Osteocyte (in vitro differentiated cells): ENCODE measurements around the gene PRKG1. TPM values are rescaled to one million over a fixed set of nuclear protein-coding genes. Genes with fewer than 3 reads are reported as not detected.
"Not testable (repeated sequence)": the region's sequence is repeated elsewhere in the genome, so short reads cannot be mapped to it uniquely, and the experiment has no call there.

Source experiments
- DNase-seq: peaks from one replicate; pipeline ENCODE4 v3.0.0; 2021; ENCODE audit warnings: mixed read lengths; ENCODE audit not compliant: unreplicated experiment; ENCODE audit errors: extremely low spot score
- H3K27ac Mint-ChIP-seq: one replicate; pipeline ENCODE4 v1.8.0; 2021; ENCODE audit warnings: mild to moderate bottlenecking, mixed read lengths; ENCODE audit not compliant: unreplicated experiment
- H3K27me3 Mint-ChIP-seq: one replicate; pipeline ENCODE4 v1.8.0; 2021; ENCODE audit warnings: mixed read lengths; ENCODE audit not compliant: unreplicated experiment
- H3K36me3 Mint-ChIP-seq: one replicate; pipeline ENCODE4 v1.8.0; 2021; ENCODE audit warnings: mixed read lengths; ENCODE audit not compliant: unreplicated experiment
- H3K4me1 Mint-ChIP-seq: one replicate; pipeline ENCODE4 v1.8.0; 2021; ENCODE audit warnings: mixed read lengths; ENCODE audit not compliant: unreplicated experiment
- H3K4me3 Mint-ChIP-seq: one replicate; pipeline ENCODE4 v1.8.0; 2021; ENCODE audit warnings: mild to moderate bottlenecking, moderate library complexity, mixed read lengths; ENCODE audit not compliant: unreplicated experiment
- H3K9me3 Mint-ChIP-seq: one replicate; pipeline ENCODE4 v1.8.0; 2021; ENCODE audit warnings: mixed read lengths; ENCODE audit not compliant: unreplicated experiment
- CTCF ChIP-seq: fragments of 200-600 bp; sonication (generic); IDR thresholded peaks from 2 replicates; pipeline ENCODE4 v1.5.0; 2021; ENCODE audit warnings: antibody characterized with exemption, mild to moderate bottlenecking, moderate library complexity
- total RNA-seq: library from RNA; stranded (reverse); gene quantifications from 2 replicates; pipeline ENCODE4 v1.2.1, GENCODE V29; 2021

The PRKG1 gene
- total RNA-seq, 1 donor from 2014 or later: 10.8 TPM

GRCh38 chr10:52239771-52240170 lies 1165.5 kb downstream of the PRKG1 start:
- Mint-ChIP-seq H3K27ac (no peak overlapping the region), H3K4me1 (no peaks in the 10 kb centered on the region), H3K27me3 (no peaks in the 10 kb centered on the region), H3K36me3 (no peaks in the 10 kb centered on the region), H3K9me3 (no peaks in the 10 kb centered on the region), H3K4me3 (no peak overlapping the region)
- TF ChIP-seq CTCF: no peak
- no peak for DNase-seq

- Mint-ChIP-seq H3K27ac (no peak overlapping the region), H3K36me3 (no peaks in the 10 kb centered on the region), H3K4me1 (no peaks in the 10 kb centered on the region), H3K27me3 (no peaks in the 10 kb centered on the region), H3K9me3 (no peaks in the 10 kb centered on the region), H3K4me3 (no peak overlapping the region)
- TF ChIP-seq CTCF: no peak
- no peak for DNase-seq
These were observed 1171.3 kb downstream of the PRKG1 start for GRCh38 chr10:52245547-52245946.

GRCh38 chr10:52247929-52248328 lies 1173.6 kb downstream of the PRKG1 start:
- not testable (repeated sequence) for H3K27me3 Mint-ChIP-seq, H3K27ac Mint-ChIP-seq, H3K9me3 Mint-ChIP-seq, H3K4me1 Mint-ChIP-seq, H3K4me3 Mint-ChIP-seq, DNase-seq, H3K36me3 Mint-ChIP-seq

GRCh38 chr10:52248697-52249306 lies 1174.5 kb downstream of the PRKG1 start:
- no peaks in the 10 kb centered on the region for H3K36me3 Mint-ChIP-seq
- H3K4me3 Mint-ChIP-seq: no peak overlapping the region
- no peak for TF ChIP-seq CTCF
- H3K27ac Mint-ChIP-seq: no peak overlapping the region
- no peaks in the 10 kb centered on the region for H3K27me3 Mint-ChIP-seq
- no peak for DNase-seq
- H3K9me3 Mint-ChIP-seq: no peaks in the 10 kb centered on the region
- H3K4me1 Mint-ChIP-seq: no peaks in the 10 kb centered on the region

- DNase-seq: no peak
- TF ChIP-seq CTCF: no peak
- Mint-ChIP-seq H3K4me1 (peaks cover 2% of the 10 kb centered on the region), H3K4me3 (no peak overlapping the region), H3K36me3 (no peaks in the 10 kb centered on the region), H3K9me3 (no peaks in the 10 kb centered on the region), H3K27ac (no peak overlapping the region), H3K27me3 (no peaks in the 10 kb centered on the region)
These were observed 1175.6 kb downstream of the PRKG1 start for GRCh38 chr10:52249850-52250395.
